Nephron progenitor cell (in vitro differentiated cells): Measurements from ENCODE around the gene SLC10A1.

Experiments
- DNase-seq: peaks from one replicate; pipeline ENCODE4 v3.0.0; 2021
- H3K27ac Mint-ChIP-seq: 2 replicates; pipeline ENCODE4 v1.8.0; 2021; ENCODE audit warnings: mild to moderate bottlenecking, moderate library complexity, mixed read lengths
- H3K27me3 Mint-ChIP-seq: 2 replicates; pipeline ENCODE4 v1.8.0; 2021; ENCODE audit warnings: mild to moderate bottlenecking, low read depth, mixed read lengths; ENCODE audit not compliant: poor library complexity
- H3K36me3 Mint-ChIP-seq: 2 replicates; pipeline ENCODE4 v1.8.0; 2021; ENCODE audit warnings: low read depth, mixed read lengths
- H3K4me1 Mint-ChIP-seq: 2 replicates; pipeline ENCODE4 v1.8.0; 2021; ENCODE audit warnings: mixed read lengths
- H3K4me3 Mint-ChIP-seq: 2 replicates; pipeline ENCODE4 v1.8.0; 2021; ENCODE audit warnings: mild to moderate bottlenecking, moderate library complexity, mixed read lengths
- H3K9me3 Mint-ChIP-seq: 2 replicates; pipeline ENCODE4 v1.8.0; 2021; ENCODE audit warnings: mild to moderate bottlenecking, moderate library complexity, mixed read lengths
- CTCF ChIP-seq: fragments of 200-600 bp; sonication (generic); IDR thresholded peaks from 2 replicates; pipeline ENCODE4 v1.5.0; 2021; ENCODE audit warnings: antibody characterized with exemption

Gene SLC10A1

GRCh38 chr14:69760810-69761209 lies 36.2 kb downstream of the SLC10A1 start:
- no peak for TF ChIP-seq CTCF
- no peak for DNase-seq
- Mint-ChIP-seq H3K9me3 (peaks cover 7% of the 10 kb centered on the region), H3K4me1 (peaks cover 3% of the 10 kb centered on the region), H3K4me3 (no peak overlapping the region), H3K27ac (no peak overlapping the region), H3K27me3 (peaks cover 10% of the 10 kb centered on the region), H3K36me3 (peaks cover 3% of the 10 kb centered on the region)

DNA sequence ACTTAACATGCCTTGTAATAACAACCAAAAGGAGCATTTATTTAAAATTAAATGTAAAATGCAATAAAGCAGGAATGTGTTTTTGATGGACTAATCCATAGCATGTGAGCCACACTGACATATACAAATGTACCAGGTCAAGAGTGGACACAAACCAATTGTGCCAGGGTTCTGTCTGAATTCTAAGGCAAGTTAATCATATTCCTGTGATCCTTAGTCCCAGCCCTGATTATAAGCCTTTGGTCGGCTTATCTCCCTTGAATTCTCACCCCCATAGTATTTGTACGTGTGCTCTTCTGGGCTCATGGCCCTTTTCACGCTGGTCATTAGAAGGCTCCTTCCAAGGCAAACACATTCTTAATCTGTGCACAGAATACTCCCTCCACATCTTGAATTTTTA lies 40.7 kb downstream of the SLC10A1 start:
- Mint-ChIP-seq H3K36me3 (no peaks in the 10 kb centered on the region), H3K4me1 (no peaks in the 10 kb centered on the region), H3K4me3 (no peak overlapping the region), H3K27me3 (peaks cover 22% of the 10 kb centered on the region), H3K9me3 (no peaks in the 10 kb centered on the region), H3K27ac (no peak overlapping the region)
- no peak for TF ChIP-seq CTCF
- no peak for DNase-seq

- no peak for TF ChIP-seq CTCF
These were observed 41.3 kb downstream of the SLC10A1 start for GRCh38 chr14:69755784-69756183.

DNA sequence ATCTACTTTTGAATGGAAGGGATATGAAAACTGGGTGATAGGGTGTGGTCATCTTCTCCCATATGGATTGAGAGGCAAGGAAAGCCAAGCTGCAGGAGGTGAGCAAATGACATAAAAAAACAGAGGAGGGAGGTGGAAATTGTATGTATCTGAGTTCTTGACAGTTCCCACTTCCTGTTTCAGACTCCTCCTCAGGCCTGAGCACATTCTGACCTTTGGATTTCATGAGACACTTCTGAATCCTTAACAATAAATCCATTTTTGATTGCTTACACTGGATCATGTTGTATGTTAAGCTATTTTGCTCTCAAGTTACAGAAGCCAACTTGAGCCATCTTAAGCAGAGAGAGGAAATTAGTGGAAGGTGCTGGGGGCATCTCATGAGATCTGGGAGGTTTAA lies 41.7 kb downstream of the SLC10A1 start:
- Mint-ChIP-seq H3K9me3 (no peaks in the 10 kb centered on the region), H3K4me1 (no peaks in the 10 kb centered on the region), H3K36me3 (no peaks in the 10 kb centered on the region), H3K4me3 (no peak overlapping the region), H3K27me3 (peaks cover 18% of the 10 kb centered on the region), H3K27ac (no peak overlapping the region)
- DNase-seq, result no peak
- TF ChIP-seq CTCF, result no peak

More at GRCh38 chr14:69755784-69756183, 41.3 kb downstream of the SLC10A1 start:
- no peak overlapping the region for H3K27ac Mint-ChIP-seq
- H3K4me3 Mint-ChIP-seq, result no peak overlapping the region
- H3K9me3 Mint-ChIP-seq, result no peaks in the 10 kb centered on the region
- H3K4me1 Mint-ChIP-seq, result no peaks in the 10 kb centered on the region
- DNase-seq, result no peak
- no peaks in the 10 kb centered on the region for H3K36me3 Mint-ChIP-seq
- H3K27me3 Mint-ChIP-seq, result peaks cover 21% of the 10 kb centered on the region

DNA sequence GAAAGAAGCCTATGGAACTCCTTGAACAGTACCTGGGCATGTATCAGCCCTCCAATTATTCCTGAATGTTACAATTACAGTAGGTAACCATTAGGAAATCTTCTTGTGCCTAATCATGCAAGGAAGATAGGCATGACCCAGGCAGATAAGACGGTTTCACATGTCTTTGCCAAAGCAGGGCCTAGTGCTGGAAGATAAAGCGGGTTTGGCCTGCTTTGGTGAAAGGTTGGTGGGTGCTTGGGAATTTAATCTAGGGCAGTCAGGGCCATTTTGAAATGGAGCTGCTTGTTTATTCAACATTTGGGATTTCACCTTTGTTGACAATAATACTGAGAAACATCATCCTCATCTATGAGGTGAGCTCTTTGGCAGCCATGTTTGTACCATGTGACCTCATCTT lies 42.6 kb downstream of the SLC10A1 start:
- no peak for DNase-seq
- H3K27me3 Mint-ChIP-seq, result peaks cover 21% of the 10 kb centered on the region
- H3K27ac Mint-ChIP-seq, result no peak overlapping the region

More for the DNA sequence above, 42.6 kb downstream of the SLC10A1 start:
- no peaks in the 10 kb centered on the region for H3K9me3 Mint-ChIP-seq
- no peaks in the 10 kb centered on the region for H3K4me1 Mint-ChIP-seq
- H3K36me3 Mint-ChIP-seq, result no peaks in the 10 kb centered on the region
- H3K4me3 Mint-ChIP-seq, result no peak overlapping the region
- TF ChIP-seq CTCF, result no peak
